ENCODE data around the gene RAB23.

Gene RAB23

GRCh38 chr6:57220083-57220703 lies 1.9 kb downstream of the RAB23 start:
- no peak for DNase-seq
- TF ChIP-seq POLR2A (IDR thresholded peaks at IDR 0.05; ENCODE audit: low read length) (no peak), GATA1 (IDR thresholded peaks at IDR 0.05; ENCODE audit: low read depth, low read length) (no peak)

- TF ChIP-seq GATA1 (IDR thresholded peaks at IDR 0.05; ENCODE audit: low read depth, low read length) (no peak), POLR2A (IDR thresholded peaks at IDR 0.05; ENCODE audit: low read length) (no peak)
- DNase-seq, result no peak
Observed at GRCh38 chr6:57217270-57217669, 4.8 kb downstream of the RAB23 start.

- no peak for DNase-seq
- TF ChIP-seq POLR2A (IDR thresholded peaks at IDR 0.05; ENCODE audit: low read length) (no peak), GATA1 (IDR thresholded peaks at IDR 0.05; ENCODE audit: low read depth, low read length) (no peak)
Observed at GRCh38 chr6:57216235-57217101, 5.6 kb downstream of the RAB23 start.

GRCh38 chr6:57215260-57215659 lies 6.8 kb downstream of the RAB23 start:
- no peak for DNase-seq
- no peak for TF ChIP-seq GATA1 (IDR thresholded peaks at IDR 0.05; ENCODE audit: low read depth, low read length)

GRCh38 chr6:57210060-57210459 lies 12.0 kb downstream of the RAB23 start:
- no peak for DNase-seq
- no peak for TF ChIP-seq GATA1 (IDR thresholded peaks at IDR 0.05; ENCODE audit: low read depth, low read length)
- no peak for TF ChIP-seq POLR2A (IDR thresholded peaks at IDR 0.05; ENCODE audit: low read length)

- no peak for TF ChIP-seq GATA1 (IDR thresholded peaks at IDR 0.05; ENCODE audit: low read depth, low read length)
- TF ChIP-seq POLR2A (IDR thresholded peaks at IDR 0.05; ENCODE audit: low read length), result no peak
- no peak for DNase-seq
Observed at GRCh38 chr6:57209030-57209429, 13.1 kb downstream of the RAB23 start.

- no peak for DNase-seq
- TF ChIP-seq GATA1 (IDR thresholded peaks at IDR 0.05; ENCODE audit: low read depth, low read length) (no peak), POLR2A (IDR thresholded peaks at IDR 0.05; ENCODE audit: low read length) (no peak)
Observed at GRCh38 chr6:57207872-57208271, 14.2 kb downstream of the RAB23 start.

GRCh38 chr6:57207141-57207540 lies 15.0 kb downstream of the RAB23 start:
- TF ChIP-seq GATA1 (IDR thresholded peaks at IDR 0.05; ENCODE audit: low read depth, low read length) (no peak), POLR2A (IDR thresholded peaks at IDR 0.05; ENCODE audit: low read length) (no peak)
- no peak for DNase-seq

GRCh38 chr6:57205550-57206328 lies 16.4 kb downstream of the RAB23 start:
- no peak for DNase-seq
- TF ChIP-seq GATA1 (IDR thresholded peaks at IDR 0.05; ENCODE audit: low read depth, low read length) (no peak), POLR2A (IDR thresholded peaks at IDR 0.05; ENCODE audit: low read length) (no peak)

GRCh38 chr6:57201718-57202117 lies 20.4 kb downstream of the RAB23 start:
- no peak for DNase-seq
- TF ChIP-seq POLR2A (IDR thresholded peaks at IDR 0.05; ENCODE audit: low read length) (no peak), GATA1 (IDR thresholded peaks at IDR 0.05; ENCODE audit: low read depth, low read length) (no peak)

GRCh38 chr6:57198926-57199636 lies 23.0 kb downstream of the RAB23 start:
- TF ChIP-seq GATA1 (IDR thresholded peaks at IDR 0.05; ENCODE audit: low read depth, low read length) (no peak), POLR2A (IDR thresholded peaks at IDR 0.05; ENCODE audit: low read length) (no peak)
- DNase-seq, result no peak

- TF ChIP-seq POLR2A (IDR thresholded peaks at IDR 0.05; ENCODE audit: low read length) (no peak), GATA1 (IDR thresholded peaks at IDR 0.05; ENCODE audit: low read depth, low read length) (no peak)
- DNase-seq, result no peak
Observed at GRCh38 chr6:57195457-57195856, 26.6 kb downstream of the RAB23 start.

GRCh38 chr6:57193177-57193576 lies 28.9 kb downstream of the RAB23 start:
- no peak for TF ChIP-seq GATA1 (IDR thresholded peaks at IDR 0.05; ENCODE audit: low read depth, low read length)
- no peak for TF ChIP-seq POLR2A (IDR thresholded peaks at IDR 0.05; ENCODE audit: low read length)
- DNase-seq, result no peak

- TF ChIP-seq GATA1 (IDR thresholded peaks at IDR 0.05; ENCODE audit: low read depth, low read length) (no peak), POLR2A (IDR thresholded peaks at IDR 0.05; ENCODE audit: low read length) (no peak)
- DNase-seq, result no peak
Observed at GRCh38 chr6:57190140-57190539, 32.0 kb downstream of the RAB23 start.

Data from erythroblast (primary cell).